ENCODE data around the gene CAMTA1.

CAMTA1 gene

DNA sequence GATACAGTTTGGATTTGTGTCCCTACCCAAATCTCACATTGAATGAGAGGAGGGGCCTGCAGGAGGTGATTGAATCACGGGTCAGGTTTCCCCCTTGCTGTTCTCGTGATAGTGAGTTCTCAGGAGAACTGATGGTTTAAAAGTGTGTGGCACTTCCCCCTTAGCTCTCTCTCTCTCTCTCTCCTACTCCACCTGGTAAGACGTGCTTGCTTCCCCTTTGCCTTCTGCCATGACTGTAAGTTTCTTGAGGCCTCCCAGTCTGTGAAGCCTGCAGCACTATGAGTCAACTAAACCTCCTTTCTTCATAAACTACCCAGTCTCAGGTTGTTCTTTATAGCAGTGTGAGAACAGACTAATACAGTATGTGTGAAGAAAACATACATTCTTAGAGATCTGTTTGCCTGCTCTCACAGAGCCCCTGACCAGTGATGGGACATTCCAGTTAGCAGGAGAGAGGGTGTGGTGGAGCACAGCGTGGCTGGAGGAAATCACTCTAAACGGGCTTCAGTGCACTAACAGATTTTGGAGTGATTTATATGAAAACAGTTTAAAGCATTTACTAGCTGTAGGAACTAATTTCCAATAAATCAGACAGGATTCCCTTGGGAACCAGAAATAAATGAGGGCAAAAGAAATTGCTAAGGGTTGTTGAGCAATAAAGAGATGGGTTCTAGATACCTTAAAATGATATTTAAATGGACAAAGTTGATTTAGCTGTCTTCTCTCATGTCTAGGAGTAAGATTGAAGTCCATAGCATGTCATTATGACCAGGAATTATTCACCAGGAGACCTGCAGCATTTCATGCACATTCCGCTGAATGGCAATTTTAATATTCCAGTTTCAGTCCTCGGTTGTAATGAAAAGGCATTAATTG, 411.0 kb downstream of the CAMTA1 start:
- Histone ChIP-seq H3K36me3 (no peaks in the 10 kb centered on the region), H3K4me2 (no peak overlapping the region), H3K9me3 (no peaks in the 10 kb centered on the region), H3K27me3 (no peaks in the 10 kb centered on the region), H3K4me1 (no peaks in the 10 kb centered on the region), H3K4me3 (no peak overlapping the region), H3K9ac (no peak overlapping the region), H4K20me1 (no peaks in the 10 kb centered on the region), H3K27ac (no peak overlapping the region)
- TF ChIP-seq Cebpa-rat (IDR thresholded peaks at IDR 0.05): no peak

DNA sequence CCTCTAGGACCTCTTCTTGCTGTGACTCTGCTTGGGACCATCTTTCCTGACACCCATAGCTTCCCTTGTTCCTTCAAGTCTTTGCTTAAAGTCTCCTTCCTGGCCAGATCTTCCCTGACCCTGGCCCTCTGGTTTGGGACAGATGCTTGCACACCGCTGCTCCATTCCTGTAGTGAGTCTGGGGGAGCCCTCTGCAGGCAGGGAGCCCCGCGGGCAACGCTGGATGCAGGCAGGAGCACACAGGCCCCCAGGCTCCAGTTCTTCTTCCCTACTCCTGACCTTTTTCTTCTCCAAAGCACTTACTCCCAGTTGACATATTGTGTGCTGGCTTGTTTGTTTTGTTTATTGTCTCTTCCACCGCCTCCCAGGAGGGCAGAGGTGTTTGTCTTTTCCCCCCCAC, 413.4 kb downstream of the CAMTA1 start:
- Histone ChIP-seq H3K9me3 (no peaks in the 10 kb centered on the region), H3K27me3 (no peaks in the 10 kb centered on the region), H3K27ac (no peak overlapping the region), H3K4me1 (no peaks in the 10 kb centered on the region), H3K4me3 (no peak overlapping the region), H4K20me1 (no peaks in the 10 kb centered on the region), H3K36me3 (no peaks in the 10 kb centered on the region), H3K9ac (no peak overlapping the region), H3K4me2 (no peak overlapping the region)
- no peak for TF ChIP-seq Cebpa-rat (IDR thresholded peaks at IDR 0.05)

DNA sequence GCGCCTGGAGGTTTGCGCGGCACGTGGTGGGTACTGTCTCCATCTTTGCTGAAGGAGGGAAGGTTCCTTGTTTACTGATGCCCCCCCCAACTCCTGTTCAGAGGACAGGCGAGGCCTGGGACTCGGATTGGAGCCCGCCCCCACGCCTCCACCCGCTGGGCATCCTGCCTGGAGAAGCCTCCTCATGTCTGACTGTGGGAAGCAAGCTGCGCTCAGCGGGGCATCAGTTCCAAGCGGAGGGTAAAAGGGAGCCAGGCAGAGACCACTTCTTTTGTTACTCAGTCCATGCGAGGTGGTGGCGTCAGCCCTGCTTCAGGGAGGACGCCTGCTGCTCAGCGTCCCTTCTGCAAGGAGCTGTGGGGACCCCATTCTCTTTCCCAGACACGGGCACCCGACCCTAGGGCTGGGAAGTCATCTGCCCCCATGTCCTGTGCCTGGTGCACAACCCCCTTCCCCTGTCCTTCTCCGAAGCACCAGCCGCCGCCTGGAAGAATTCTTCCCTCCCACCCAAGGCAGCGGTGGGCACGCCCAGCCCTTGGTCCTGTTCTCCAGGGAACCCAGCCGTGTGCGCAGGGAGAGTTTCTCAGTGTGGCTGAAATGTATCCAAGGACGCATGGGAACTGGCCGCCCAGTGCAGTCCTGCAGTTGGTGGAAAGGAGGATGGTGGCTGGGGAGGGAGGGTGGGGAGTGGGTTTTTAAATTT, 414.0 kb downstream of the CAMTA1 start:
- no peak overlapping the region for H3K4me3 ChIP-seq
- H3K36me3 ChIP-seq: no peaks in the 10 kb centered on the region
- H4K20me1 ChIP-seq: no peaks in the 10 kb centered on the region
- no peak for TF ChIP-seq Cebpa-rat (IDR thresholded peaks at IDR 0.05)
- no peaks in the 10 kb centered on the region for H3K9me3 ChIP-seq
- no peak overlapping the region for H3K4me2 ChIP-seq
- H3K27ac ChIP-seq: no peak overlapping the region
- H3K27me3 ChIP-seq: no peaks in the 10 kb centered on the region
- no peaks in the 10 kb centered on the region for H3K4me1 ChIP-seq
- no peak overlapping the region for H3K9ac ChIP-seq

DNA sequence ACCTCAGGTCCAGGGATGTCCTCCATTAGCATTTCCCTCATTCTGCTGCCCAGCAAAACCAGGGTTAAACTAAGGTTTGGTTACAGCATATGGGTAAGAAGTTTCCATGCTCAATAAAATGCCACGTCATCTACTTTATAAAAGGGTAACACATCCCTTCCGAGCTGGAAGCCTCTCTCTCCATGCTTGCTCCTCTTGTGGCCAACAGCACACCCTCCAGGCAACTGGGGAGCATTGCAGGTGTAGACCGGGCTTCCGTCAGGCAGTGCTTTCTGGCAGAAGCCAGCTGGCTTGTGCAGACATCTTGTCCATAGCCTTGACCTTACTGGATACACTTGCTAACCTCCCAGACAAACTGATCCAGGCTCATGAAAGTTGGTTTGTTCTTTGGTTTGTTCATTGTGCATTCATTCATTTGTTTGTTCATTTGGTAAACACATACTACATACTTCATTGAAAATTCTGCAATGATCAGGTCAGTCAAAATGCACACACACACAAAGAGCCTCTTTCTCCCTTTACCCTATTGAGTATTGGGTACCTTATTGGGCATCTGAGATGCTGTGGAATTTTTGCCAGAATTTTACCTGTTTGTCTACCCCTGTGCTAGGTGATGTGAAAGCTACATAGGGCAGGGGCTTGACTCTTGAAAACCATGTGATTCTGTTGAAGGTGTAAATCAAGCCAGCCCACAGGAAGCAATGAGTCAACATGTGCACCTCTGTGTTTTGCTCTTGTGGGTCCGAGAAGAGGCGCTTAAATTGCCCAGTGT, 422.8 kb downstream of the CAMTA1 start:
- H3K36me3 ChIP-seq: no peaks in the 10 kb centered on the region
- no peak overlapping the region for H3K4me2 ChIP-seq
- no peaks in the 10 kb centered on the region for H3K9me3 ChIP-seq
- no peak overlapping the region for H3K27ac ChIP-seq
- no peaks in the 10 kb centered on the region for H3K27me3 ChIP-seq
- H4K20me1 ChIP-seq: no peaks in the 10 kb centered on the region
- no peak overlapping the region for H3K9ac ChIP-seq
- H3K4me3 ChIP-seq: no peak overlapping the region
- no peak for TF ChIP-seq Cebpa-rat (IDR thresholded peaks at IDR 0.05)
- H3K4me1 ChIP-seq: no peaks in the 10 kb centered on the region; the same call in 1 of the 2 replicates

DNA sequence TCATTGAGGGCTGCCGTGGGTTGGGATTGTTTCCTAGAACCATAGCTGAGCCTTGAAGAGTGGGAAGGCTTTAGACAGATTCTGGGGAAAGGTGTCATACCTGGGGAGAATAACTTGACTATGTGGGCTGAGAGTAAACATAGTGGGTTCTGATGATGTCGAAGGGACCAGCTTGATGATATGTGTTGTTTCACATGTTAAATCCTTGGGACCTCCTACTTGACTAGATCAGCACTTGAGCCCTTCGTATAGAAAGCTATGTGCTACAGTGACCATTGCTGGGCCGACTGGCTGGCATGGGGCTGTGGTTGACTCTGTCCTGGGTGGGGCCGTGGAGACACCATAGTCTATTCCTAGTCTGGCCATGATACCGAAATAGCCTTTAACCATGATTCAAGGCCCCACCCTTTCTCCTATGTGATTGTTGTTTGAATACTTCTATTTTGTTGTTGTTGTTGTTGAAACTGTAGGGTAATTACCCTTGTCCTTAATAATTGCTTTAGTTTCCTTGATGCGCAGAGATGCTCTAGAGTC, 423.5 kb downstream of the CAMTA1 start:
- no peak for TF ChIP-seq Cebpa-rat (IDR thresholded peaks at IDR 0.05)
- no peak overlapping the region for H3K4me2 ChIP-seq

DNA sequence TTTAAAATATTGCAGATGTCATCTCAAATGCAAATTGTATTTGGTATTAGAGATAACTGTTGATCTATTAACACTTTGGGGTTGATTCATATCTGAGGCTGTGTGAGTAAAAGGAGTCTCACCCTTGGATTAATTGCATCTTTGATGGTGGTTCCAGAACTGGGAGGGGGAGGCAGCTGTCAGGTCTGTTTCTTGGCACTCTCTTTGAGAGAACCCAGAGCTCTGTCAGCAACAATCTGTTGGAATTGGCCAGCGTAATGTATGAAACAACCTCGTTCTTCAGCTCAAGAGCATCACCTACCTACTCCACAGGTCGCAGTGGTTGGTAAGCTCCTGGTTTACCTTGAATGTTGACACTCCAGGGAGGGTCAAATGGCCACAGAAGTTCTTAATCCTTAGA, 424.1 kb downstream of the CAMTA1 start:
- Histone ChIP-seq H4K20me1 (no peaks in the 10 kb centered on the region), H3K4me3 (no peak overlapping the region), H3K4me2 (no peak overlapping the region), H3K9me3 (no peaks in the 10 kb centered on the region), H3K27me3 (no peaks in the 10 kb centered on the region), H3K9ac (no peak overlapping the region), H3K36me3 (no peaks in the 10 kb centered on the region), H3K27ac (no peak overlapping the region), H3K4me1 (no peaks in the 10 kb centered on the region; the same call in 1 of the 2 replicates)
- TF ChIP-seq Cebpa-rat (IDR thresholded peaks at IDR 0.05): no peak

More for the DNA sequence above, 423.5 kb downstream of the CAMTA1 start:
- Histone ChIP-seq H4K20me1 (no peaks in the 10 kb centered on the region), H3K27ac (no peak overlapping the region), H3K36me3 (no peaks in the 10 kb centered on the region), H3K27me3 (no peaks in the 10 kb centered on the region), H3K9ac (no peak overlapping the region), H3K4me3 (no peak overlapping the region), H3K4me1 (no peaks in the 10 kb centered on the region; the same call in 1 of the 2 replicates), H3K9me3 (no peaks in the 10 kb centered on the region)

DNA sequence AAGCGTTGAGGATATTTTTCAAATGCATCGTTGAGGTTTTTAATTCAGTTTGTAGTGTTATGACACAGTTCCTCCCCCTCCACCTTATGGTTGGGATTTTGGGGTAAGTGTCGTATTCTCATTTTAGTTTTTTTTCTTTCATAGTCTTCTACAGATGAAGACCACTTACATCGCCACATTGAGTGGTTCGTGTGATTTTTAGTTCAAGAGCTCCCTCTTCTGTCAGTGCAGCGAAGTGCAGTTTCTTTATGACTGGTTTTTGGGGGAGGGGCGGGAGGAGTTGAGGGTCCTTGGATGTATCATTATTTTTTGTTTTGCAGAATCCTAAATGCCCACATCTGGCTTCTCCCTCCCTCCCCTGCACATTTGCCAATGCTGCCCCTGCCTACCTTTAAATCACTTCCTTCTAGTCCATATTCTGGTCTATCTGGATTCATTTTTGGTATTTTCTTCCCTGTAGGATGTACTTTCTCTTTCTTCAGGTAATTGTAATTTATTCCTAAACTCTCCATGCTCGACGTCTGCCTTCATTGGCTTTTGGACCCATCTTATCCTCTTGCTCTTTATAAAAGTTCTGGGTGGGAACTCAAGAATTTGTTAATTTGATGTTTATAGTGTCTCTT, 433.1 kb downstream of the CAMTA1 start:
- Histone ChIP-seq H3K9me3 (peaks cover 13% of the 10 kb centered on the region; the same call in 1 of the 2 replicates), H4K20me1 (no peaks in the 10 kb centered on the region), H3K9ac (no peak overlapping the region), H3K4me3 (no peak overlapping the region), H3K27ac (no peak overlapping the region), H3K4me2 (no peak overlapping the region), H3K27me3 (no peaks in the 10 kb centered on the region), H3K4me1 (peaks cover 7% of the 10 kb centered on the region), H3K36me3 (no peaks in the 10 kb centered on the region)
- no peak for TF ChIP-seq Cebpa-rat (IDR thresholded peaks at IDR 0.05)

DNA sequence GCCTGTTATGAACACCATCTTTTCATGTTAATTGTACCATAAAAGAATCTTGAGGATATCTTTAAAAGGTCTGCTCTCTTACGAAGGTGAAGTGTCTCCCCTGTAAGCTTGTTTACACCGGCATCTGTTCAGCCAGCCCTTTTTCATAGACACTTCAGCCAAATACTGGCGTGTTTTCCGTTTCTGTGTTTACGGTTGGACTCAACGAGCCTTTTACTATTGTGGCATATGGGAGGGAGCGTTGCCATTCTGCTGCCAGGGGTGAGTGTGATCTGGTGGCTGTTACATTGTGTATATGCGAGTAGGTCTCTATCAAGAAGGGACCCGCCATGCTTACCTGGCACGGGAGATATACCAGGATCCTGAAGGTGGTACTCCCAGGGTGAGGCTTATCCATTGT, 433.8 kb downstream of the CAMTA1 start:
- H3K4me2 ChIP-seq: no peak overlapping the region
- H3K36me3 ChIP-seq: no peaks in the 10 kb centered on the region
- TF ChIP-seq Cebpa-rat (IDR thresholded peaks at IDR 0.05): no peak
- H3K27me3 ChIP-seq: no peaks in the 10 kb centered on the region
- H3K4me1 ChIP-seq: peaks cover 9% of the 10 kb centered on the region
- no peak overlapping the region for H3K4me3 ChIP-seq
- no peak overlapping the region for H3K9ac ChIP-seq
- peaks cover 13% of the 10 kb centered on the region; the same call in 1 of the 2 replicates for H3K9me3 ChIP-seq
- H3K27ac ChIP-seq: no peak overlapping the region
- no peaks in the 10 kb centered on the region for H4K20me1 ChIP-seq

DNA sequence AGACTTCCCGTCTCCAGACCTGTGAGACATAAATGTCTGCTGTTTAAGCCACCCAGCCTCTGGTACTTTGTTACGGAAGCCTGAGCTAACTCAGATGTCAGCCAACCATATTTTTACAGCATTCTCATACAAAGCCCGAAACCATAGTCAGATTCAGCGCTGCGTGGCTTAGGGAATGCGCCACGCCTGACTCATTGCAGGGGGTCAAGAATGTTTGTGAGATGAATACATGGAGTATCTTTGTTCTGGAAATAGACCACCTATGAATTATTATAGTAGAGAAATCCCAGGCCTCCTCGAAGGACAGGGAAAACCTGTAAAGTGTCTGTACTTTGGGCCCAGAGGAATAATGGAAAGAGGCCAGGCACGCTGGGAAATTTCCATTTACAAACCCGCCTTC, 434.8 kb downstream of the CAMTA1 start:
- no peak overlapping the region for H3K4me3 ChIP-seq
- H3K9ac ChIP-seq: no peak overlapping the region
- H3K9me3 ChIP-seq: peaks cover 13% of the 10 kb centered on the region; the same call in 1 of the 2 replicates
- H4K20me1 ChIP-seq: no peaks in the 10 kb centered on the region
- H3K4me1 ChIP-seq: peaks cover 19% of the 10 kb centered on the region
- no peak for TF ChIP-seq Cebpa-rat (IDR thresholded peaks at IDR 0.05)
- H3K36me3 ChIP-seq: no peaks in the 10 kb centered on the region
- no peak overlapping the region for H3K4me2 ChIP-seq
- H3K27ac ChIP-seq: no peak overlapping the region
- H3K27me3 ChIP-seq: no peaks in the 10 kb centered on the region
